GM18907 (cell line): ENCODE measurements around the gene CTNNBIP1.

Experiments
- ATAC-seq: cut with Tn5 transposase; IDR thresholded peaks from one replicate; pipeline ENCODE4 v1.9.1; 2021; ENCODE audit warnings: mild to moderate bottlenecking, moderate library complexity; ENCODE audit not compliant: unreplicated experiment

The CTNNBIP1 gene

DNA sequence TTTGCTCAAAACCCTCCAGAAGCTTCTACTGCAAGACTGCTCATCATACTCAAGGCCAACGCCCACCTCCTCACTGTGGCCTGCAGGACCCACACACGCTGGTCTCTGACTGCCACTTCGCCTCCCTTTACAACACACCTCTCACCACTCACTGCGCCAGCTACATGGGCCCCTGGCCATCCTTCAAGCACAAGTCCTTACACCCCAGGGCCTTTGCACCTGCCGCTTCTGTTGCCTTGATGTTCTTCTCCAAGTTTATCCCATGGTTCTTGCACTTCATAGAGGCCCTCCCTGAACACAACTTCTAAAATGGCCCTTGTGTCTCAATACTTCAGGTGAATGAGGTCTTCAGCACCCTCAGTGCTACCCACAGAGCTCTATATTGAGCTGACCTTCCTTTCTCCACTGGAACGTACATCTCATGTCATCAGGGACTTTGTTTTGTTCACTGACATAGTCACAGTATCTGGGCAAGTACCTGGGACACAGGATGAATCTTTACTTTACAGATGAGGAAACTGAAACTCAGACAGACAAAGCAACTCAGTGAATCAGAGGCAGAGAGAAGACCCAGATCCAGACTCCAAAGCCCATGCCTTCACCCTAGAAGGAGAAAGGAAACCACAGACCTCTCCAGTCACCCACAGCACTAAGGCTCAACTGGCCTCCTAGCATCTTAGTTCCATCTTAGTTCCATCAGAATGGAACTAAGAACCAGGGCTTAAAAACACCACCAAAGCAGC is 51.6 kb downstream of the CTNNBIP1 start:
- ATAC-seq, result no peak

DNA sequence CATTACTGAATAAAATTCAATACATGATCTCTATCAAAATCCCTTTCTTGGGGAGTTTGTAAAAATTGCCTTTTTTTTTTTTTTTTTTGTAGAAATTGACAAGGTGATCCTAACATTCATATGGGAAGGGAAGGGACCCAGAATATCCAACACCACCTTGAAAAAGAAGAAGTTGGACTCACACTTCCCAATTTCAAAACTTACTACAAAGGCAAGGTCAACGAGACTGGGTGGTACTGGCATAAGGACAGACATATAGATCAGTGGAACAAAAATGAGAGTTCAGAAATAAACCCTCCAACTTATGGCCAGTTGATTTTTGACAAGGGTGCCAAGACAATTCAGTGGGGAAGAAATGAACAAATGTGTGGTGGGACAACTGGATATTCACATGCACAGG is 54.9 kb downstream of the CTNNBIP1 start:
- ATAC-seq, result no peak

DNA sequence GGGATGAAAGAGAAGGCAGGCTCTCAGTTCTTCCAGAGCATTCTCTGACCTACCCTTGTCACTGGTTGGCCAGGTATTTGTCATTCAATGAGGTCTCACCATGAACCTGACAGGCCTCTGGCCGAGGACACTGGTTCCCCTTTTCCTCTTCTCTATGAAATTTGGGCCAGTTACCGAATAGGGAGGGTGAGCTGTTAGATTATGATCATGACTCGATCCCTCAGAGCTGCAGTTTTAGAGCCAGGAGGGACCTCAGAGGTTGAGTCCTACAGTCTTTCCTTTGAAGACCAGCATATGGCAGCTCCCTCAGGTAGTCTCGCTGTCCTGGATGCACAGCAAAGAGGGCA is 56.8 kb downstream of the CTNNBIP1 start:
- no peak for ATAC-seq

DNA sequence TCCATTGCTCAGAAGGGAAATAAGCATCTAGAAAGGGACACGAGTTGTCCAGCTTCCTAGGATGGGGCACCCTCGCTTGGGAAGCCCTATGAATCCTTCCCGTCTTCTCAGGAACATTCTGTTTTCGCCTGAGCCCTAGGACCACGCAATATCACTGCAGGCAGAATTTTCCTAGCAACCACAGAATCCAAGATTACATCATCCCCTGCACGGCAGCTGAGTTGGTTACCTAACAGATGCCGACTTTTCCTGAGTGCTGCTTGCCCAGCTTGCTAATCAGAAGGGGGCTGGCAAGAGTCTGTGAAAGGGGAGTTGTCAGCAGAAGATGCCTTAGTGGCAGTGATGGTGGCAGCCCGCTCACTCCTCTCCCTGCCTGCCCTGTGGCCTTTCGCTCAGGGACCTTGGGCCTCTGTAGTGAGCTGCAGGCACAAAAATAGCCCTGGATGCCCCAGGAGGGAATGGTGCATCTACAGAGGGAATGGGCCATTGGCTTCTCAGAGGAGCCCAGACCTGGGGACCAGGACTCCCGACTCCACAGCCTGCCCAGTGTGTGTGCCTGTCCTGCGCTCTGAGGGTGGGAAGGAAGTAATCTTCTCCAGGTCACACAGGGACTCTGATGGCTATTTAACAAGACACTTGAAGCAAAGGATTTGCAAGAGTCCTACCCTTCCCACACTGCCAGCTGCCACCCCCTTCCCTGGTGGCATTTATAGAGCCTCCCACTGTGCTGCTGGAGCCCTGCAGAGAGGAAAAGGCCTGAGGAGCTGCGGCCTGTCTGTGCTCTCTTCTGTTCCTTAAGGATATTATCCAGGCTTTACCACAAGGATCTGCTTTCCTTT is 57.4 kb downstream of the CTNNBIP1 start:
- ATAC-seq, result no peak

GRCh38 chr1:9852004-9852403 is 58.1 kb downstream of the CTNNBIP1 start:
- no peak for ATAC-seq

DNA sequence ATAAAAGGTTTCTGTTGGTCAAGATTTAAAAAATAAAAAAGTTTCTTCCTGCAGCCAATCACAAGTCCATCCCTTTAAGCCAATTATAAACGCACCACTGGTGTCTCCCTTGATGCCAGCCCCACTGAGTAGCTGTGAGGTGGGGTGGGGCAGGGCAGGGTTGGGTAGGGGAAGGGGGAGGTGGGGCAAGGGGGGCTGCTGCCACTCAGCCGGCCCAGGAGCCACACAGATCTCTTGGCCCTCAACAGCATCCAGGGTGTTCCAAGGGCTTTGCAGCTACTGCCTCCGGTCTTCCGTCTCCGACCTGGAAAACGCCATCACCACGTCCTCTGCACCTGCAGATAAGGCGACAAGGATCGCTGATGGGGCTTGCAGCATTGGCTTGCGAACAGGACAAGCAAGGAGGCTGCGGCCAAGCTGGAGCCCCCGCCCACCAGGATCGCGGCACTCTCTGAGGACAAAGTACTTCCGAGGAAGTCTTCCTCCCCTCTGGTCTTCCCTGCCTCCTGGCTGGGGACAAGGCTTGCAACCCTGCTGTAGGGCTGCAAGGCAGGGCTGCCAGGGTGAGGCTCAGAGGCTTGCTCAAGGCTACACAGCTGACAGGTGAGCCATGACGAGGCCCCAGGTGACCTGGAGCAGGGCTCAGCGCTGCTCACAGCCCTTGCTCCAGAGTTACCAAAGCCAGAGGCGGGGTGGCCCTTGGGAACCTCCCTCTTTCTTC is 59.5 kb downstream of the CTNNBIP1 start:
- ATAC-seq, result no peak

GRCh38 chr1:9849691-9850441 is 60.2 kb downstream of the CTNNBIP1 start:
- ATAC-seq, result no peak

DNA sequence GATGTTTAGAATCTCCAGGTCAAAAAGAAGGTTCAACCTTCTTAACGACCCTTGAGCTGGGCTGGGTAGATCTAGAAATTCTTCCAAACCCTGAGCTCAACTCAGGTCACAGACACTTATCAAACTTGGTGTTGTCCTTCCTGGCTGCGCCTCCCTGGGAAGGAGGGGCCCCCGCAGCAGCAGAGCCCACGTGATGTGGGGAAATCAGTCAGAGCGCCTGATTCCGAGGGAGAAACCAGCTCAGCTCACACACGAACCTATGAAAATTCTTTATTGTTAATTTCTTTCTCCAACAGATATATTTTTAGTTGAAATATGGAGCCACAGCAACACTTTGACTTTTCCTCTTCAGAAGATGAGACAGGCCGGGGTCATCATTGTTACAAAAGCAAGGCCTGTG is 62.0 kb downstream of the CTNNBIP1 start:
- ATAC-seq, result no peak

DNA sequence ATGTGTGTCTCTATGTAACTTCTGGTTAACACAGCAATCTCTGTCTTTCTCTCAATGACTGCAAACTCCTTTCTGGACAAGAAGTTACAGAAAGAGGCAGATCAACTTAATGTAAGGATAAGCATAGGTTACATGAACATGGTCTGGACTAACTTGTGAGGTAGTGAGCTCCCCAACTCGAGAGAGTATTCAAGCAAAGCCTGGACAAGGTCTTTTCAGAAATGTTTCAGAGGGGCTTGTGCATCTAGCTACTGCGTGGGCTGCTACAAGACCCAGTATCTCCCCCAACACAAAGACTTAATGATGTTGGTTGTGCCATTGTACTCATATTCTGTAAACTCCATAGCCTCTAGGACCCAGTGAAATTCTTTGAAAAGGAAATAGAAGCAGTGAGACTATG is 62.8 kb downstream of the CTNNBIP1 start:
- ATAC-seq, result no peak

GRCh38 chr1:9846611-9847171 is 63.4 kb downstream of the CTNNBIP1 start:
- no peak for ATAC-seq

DNA sequence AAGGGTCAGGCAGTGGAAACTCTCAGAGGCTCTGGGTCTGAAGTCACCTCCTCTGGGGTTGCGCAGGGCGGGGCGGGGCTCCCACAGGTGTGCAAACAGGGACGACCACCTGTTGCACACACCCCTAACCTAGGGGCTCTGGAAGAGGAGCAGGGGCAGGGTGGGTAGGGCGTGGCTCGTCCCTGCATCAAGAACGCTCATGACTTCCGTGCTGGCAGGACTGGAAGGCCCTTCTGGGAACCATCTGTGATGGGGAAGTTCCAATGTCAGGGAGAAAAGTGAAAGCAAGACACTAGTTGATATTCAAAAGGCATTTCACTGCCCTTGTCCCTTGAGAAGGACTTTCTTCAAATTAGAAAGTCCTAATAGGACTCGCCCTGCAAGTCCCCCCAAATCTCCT is 64.2 kb downstream of the CTNNBIP1 start:
- ATAC-seq, result no peak

GRCh38 chr1:9844756-9845155 is 65.3 kb downstream of the CTNNBIP1 start:
- ATAC-seq, result no peak

DNA sequence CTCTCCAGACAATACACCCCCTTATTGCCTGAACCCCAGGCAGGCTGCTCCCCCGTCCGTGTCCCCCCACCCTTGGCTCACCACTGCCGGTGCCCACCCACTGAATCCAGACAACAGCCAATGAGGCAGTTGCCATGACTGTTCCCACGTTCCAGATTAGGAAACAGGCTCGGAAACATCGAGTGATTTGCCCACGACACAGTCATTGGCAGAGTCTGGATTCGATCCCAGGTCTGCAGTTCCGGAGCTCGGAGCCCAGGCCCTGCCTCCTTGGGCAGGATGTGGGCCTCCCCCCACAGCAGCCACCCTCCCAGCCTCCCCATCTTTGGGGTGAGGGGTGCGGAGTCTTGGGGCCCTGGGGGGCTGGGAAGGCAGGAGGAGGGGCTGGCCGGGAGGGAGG is 66.0 kb downstream of the CTNNBIP1 start:
- no peak for ATAC-seq

- ATAC-seq, result no peak
These were observed 66.5 kb downstream of the CTNNBIP1 start for GRCh38 chr1:9843576-9843945.

- no peak for ATAC-seq
These were observed 67.1 kb downstream of the CTNNBIP1 start for GRCh38 chr1:9842781-9843575.

DNA sequence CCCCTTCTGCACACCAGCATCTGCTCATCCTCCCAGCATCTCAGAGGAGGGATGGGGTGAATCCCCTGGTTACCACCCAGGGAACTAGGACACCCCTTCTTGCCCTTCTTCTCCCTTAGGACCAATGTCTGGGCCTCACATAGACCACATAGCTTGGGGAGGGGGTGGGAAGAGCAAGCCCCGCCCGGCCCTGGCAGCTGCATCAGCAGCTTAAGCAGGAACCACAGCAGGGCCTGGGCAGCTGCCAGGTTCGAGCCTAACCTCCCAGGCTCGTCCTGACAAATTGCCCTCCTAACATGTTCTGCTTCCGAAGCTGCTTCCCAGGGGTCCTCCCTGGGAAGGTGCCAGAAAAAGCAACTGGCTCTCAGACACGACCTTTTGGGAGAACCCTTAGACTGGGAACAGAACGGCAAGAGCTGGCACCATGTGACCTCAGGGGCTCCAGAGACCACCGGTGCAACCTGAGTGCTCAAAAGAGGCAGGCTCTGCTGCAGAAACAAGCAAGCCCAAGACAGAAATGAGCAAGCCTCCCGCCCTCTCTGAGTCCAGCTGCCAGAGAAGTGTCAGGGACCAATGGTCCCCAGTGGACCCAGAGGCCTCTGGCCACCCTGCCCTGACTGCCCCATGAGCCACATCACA is 67.9 kb downstream of the CTNNBIP1 start:
- ATAC-seq, result no peak

DNA sequence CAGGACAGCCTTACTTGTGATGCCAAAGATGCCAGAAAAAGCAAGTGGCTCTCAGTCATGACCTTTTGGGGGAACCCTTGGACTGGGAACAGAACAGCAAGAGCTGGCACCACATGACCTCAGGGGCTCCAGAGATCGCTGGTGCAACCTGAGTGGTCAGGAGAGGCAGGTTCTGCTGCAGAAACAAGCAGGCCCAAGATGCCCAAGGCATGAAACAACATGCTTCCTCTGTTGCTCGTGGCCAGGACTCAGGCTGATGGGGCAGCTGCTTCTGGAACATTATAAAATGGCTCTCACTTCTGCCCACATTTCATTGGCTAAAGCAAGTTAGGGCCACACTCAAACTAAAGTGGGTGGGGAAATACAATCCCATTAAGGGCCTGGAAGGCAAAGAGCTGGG is 68.6 kb downstream of the CTNNBIP1 start:
- ATAC-seq, result no peak

DNA sequence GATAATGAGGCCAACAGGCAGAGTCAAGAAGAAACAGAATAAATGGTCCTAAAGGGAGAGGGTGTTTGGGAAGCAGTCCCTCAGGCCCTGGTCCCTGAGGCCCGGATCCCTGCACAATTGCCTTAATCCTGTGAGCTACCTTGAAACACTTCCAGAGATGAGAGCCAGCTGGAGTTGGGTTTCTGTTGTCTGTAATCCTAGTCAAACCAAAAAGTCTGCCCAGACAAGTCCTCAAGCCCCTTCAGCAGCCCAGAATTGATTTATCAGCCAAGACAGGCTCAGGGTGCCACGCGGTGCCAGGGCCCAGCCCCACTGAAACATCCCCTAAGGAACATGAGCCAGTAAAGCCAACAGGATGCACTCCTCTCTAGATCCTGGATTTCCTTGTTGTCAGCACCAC is 69.9 kb downstream of the CTNNBIP1 start:
- ATAC-seq, result no peak

- ATAC-seq, result no peak
These were observed 71.1 kb downstream of the CTNNBIP1 start for GRCh38 chr1:9838946-9839345.

DNA sequence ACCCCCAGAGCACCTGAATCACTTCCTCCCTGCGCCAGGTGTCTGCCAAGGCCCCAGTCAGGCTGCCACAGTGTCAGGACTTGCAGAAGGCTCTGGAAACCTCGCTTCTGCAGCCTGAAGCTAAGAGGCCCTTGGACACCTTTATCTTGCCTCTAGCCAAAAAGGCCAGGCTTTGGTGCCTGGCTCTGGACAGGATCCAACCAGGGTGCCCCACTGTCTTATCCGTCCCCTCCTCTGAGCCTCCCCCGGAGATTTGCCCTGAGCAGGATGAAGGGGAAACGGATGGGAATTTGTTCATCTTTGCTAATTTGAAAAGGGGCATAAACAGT is 73.5 kb downstream of the CTNNBIP1 start:
- ATAC-seq, result no peak
